ENCODE data around the gene HOXC10.
A peak's percentile ranks its signal among the peaks of the same experiment; 100 is the strongest.

- TF ChIP-seq EZH2 (IDR thresholded peaks at IDR 0.05; ENCODE audit: borderline replicate concordance) (no peak), EZH2phosphoT487 (IDR thresholded peaks at IDR 0.05; ENCODE audit: low read depth, severe bottlenecking, unreplicated experiment) (peak; percentile 57)
Measured at GRCh38 chr12:53965281-53966084, 19.5 kb upstream of the HOXC10 start.

All from hepatocyte (in vitro differentiated cells).